EH (cell line): ENCODE results near the gene MRPL11.
"Not testable (repeated sequence)": the region's sequence is repeated elsewhere in the genome, so short reads cannot be mapped to it uniquely, and the experiment has no call there.

ENCODE experiments used
- DNase-seq: peaks from one replicate; pipeline ENCODE4 v3.0.0-alpha.2; 2015; ENCODE audit warnings: low read depth

MRPL11 gene

DNA sequence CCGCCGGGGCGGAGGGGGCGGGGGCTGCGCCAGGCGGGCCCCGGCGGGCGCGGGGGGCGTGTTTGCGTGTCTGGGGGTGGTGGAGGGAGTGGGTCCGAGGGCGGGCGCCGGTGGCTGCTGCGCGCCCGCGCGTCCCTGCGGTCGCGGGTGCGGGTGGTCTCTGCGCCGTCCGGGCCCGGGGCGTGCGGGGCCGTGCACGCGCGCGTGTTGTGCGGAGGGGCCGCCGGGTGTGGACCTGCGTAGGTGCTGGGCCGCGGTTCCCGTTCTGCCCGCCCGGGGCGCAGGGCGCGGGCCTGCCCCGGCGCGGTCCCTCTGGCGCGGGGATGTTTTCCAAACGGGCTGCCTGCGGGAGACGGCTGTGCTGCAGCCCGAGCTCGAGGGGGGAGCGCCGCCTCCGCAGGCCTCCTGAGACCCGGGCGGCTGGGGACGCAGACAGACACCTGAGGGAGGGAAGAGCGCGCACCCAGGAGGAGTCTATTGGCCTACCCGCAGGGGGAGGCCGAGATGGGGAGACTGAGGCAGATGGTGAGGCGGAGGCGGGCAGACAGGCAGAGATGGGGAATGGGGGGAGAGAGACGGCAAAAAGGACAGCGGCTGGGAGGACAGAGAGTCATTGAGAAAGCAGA, 28.5 kb upstream of the MRPL11 start:
- DNase-seq, result peak; percentile 53

DNA sequence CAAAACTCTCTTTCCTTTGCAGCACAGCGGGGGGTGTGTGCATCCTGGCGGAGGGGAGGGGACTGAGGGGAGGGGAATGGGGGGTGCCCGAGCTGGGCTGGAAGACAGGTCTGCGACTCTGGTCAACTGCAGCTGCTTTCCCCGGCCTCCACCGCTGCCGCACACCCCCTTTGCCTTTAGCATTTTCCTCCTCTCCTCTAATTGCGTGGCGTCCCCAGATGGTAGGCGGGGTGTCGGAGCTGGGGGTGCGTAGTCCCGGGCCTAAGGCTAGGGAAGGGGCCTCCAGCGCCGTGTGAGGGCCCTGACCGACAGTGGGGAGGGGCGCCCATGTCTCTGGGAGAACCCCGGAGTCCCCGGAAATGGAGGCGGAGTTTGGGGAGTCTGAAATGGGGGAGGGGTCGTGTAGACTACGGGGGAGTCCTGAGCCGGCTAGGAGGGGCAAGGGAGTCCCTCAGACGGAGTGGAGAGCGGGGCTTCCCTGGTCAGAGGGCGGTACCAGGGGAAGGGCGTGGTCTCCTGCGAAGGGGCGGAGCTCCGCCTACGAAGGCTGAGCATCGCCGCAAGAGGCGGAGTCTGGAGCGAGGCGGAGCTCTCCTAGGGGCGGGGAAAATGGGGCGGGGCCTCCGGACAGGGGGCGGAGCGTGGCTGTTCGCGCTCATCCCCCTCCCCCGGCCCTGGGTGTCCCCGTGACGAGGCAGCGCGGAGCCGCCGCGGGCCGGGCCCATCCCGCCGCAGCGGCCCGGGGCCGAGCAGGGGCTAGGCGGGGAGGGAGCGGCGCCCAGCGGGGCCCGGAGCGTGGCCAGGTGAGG, 27.8 kb upstream of the MRPL11 start, which contains the start of gene PELI3:
Gene PELI3, plus strand, starts transcription at position 681 of the 809 bp plus-strand sequence. CDS start 1,224 bp downstream, outside the sequence.
- DNase-seq, result peak; percentile 92

DNA sequence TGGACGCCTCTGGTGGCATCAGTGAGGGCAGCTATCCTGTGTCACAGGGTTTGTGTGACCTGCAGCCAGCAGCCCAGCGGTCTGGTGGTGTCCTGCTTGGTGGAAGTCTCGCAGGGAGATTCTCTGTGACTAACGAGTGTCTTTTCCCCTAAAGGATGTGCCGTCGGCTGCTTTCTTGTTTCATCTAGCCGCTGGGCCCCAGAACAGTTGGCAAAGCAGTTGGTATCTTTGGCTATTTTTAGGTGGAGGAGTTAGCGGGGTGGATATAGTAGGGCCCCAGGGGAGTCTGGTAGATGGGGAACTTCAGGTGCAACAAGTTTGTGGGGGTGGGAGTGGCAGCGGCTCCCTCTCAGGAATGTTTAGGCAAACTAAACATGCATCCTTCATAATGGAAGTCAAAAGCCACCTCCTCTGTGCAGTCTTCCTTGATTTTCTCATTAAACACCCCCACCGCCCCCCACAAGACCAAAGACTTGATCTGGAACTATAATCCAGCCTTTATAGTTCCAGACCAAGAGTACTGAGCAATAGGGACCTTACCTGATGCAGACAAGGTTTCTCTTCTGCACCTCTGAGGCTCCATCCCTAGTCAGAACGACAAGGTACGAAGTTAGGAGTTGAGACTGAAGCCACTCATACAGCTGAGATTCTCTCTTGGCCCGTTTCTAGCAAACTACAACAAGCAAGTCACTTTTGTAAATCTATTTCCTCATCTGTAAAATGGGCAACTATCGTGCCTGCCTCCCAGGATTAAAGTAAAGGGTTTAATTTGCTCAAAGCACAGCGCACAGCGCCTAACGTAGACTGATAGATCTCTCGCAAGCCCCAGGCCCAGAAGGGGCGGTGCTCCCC, 27.0 kb upstream of the MRPL11 start:
- DNase-seq, result no peak

DNA sequence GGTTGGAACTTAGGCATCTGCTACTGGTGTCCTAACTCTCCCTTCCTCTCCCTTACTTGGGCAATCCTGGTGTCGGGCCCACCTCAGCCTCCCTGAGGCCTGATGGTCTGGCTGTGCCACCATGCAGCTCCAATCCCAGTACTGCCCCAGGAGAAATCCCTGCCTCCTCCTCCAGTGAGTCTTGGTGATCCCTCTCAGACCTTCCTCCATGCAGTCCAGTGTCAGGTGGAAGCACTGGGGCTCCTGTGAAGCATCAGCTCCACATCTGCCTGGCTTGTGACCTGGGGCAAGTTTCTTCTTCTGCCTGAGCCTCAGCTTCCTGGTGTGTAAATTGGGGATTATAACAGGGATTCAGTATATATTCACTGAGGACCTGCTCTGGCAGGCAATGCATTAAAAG, 26.3 kb upstream of the MRPL11 start:
- no peak for DNase-seq

DNA sequence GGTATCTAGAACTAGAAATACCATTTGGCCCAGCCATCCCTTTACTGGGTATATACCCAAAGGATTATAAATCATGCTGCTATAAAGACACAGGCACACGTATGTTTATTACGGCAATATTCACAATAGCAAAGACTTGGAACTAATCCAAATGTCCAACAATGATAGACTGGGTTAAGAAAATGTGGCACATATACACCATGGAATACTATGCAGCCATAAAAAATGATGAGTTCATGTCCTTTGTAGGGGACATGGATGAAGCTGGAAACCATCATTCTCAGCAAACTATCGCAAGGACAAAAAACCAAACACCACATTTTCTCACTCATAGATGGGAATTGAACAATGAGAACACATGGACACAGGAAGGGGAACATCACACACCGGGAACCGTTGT, 25.5 kb upstream of the MRPL11 start:
- not testable (repeated sequence) for DNase-seq

DNA sequence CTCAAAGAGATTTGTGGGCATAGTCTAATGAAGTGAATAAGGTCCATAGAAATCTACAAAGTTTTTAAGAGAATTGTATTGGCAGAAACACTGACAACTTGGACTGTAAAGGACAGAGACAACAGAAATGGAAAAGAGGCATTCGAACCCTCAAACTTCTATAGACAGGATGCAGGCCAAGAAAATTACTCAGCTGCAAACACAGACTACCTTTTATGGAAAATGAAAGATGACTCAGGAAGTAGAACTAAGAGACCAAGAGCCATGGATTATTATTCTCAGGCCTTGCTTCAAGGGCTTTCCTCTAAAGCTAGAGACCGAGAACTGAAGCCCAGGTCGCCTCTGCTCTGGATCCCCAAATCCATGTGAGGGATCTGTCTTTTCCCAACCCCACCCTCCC, 24.3 kb upstream of the MRPL11 start:
- DNase-seq, result no peak

DNA sequence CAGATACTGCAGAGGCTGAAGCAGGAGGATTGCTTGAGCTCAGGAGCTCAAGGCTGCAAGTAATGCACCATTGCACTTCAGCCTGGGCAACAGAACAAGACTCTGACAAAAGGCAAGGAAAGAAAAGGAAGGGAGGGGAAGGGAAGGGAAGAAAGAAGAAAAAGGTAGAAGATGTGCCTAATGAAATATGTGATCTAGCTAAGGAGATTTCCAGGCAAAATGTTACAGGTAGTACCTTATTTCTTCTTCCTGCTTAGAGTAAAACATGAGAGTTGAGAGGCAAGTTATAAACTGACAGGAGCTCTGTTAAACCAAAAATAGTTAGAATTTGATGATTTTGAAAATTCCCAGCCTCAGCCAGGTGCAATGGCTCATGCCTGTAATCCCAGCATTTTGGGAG, 23.4 kb upstream of the MRPL11 start:
- no peak for DNase-seq

DNA sequence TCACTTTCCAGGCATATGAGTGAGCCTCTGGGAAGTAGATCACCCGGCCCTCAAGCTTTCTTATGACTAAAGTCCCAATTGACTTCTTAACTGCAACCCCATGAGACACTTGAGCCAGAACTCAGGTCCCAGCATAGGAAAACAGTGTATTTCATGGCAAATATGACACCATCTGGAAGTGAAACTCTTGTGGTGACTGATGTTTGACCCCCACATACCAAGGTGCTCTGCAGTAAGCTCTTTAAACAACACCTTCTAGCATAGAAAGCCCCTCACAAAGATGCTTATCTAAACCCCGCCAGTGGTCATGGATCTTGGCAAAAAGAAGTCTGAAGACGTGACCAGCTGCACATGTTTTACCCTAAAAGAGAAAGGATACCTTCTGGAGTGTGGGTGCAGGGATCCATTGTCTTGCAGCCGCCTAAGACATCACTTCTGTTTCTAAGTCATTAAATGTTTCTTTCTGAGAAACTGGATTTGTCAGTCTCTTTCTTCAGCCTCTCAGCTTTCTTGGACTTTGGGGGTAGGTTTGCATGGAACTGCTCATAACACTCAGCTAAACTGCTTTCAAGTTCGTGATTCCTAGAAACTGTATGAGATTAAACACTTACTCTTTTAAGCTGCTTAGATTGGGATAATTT, 20.6 kb upstream of the MRPL11 start:
- DNase-seq, result peak; percentile 22

DNA sequence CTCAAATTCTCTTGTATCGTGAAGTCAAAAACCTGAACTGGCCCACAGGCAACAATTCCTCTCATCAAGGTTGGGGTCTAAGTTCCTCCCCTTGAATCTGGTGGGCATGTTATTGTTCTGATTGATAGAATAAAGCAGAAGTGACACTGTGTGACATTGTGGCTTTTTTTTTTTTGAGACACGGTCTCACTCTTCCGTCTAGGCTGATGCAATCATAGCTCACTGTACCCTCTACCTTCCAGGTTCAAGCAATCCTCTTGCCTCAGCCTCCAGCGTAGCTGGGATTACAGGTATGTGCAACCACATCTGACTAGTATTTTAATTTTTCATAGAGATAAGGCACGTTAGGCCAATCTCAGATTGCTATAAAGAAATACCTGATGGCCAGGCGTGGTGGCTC, 19.2 kb upstream of the MRPL11 start:
- DNase-seq, result no peak

DNA sequence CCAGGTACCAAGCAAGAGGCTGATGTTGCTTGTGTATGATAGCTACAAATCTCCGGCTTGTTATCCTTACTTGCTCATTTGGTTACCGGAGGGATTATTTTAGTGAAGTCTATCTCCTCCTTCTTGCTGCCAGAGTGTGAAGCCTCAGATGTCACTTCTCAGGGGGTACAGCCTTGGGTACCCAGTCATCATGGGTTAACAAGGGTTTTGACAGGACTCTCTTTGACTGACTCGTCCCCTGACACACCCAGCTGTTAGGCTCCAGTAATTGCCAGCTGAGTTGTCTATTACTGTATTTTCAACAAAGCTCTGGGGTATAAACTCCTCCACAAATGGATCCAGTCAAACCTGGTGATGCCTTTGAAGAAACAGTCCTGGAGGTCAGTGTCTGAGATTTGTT, 16.2 kb upstream of the MRPL11 start:
- no peak for DNase-seq

DNA sequence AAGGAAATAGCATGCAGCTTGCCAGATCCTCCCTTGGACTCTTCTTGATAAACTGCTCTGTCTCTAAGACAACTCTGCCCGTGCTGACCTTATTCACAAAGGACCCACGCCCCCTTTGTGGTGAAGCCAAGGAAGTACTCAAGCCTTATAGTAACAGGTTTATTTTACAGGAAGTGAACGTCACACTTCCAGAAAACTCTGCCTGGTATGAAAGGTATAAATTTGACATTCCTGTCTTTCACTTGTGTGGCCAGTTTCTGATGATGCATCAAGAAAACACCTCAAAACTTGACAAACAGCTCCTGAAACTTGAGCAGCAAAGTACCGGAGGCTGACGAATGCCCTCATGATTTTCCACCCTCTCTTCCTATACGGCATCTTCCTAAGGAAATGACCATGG, 15.6 kb upstream of the MRPL11 start:
- no peak for DNase-seq

DNA sequence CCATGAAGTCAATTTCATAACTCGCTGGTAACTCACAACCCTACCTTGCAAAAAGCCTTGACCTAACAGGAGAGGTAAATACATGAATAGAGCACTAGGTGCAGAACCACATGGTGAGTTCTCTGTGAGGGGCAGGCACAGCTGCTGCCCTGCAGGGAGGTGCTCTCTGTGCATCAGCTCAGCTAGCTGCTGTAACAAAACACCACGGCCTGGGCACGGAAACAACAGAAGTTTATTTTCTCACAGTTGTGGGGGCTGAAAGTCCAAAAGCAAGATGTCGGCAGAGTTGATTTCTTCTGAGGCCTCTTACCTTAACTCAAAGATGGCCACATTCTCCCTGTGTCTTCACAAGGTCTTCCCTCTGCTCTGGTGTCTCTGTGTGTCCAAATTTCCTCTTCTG, 13.0 kb upstream of the MRPL11 start:
- no peak for DNase-seq

DNA sequence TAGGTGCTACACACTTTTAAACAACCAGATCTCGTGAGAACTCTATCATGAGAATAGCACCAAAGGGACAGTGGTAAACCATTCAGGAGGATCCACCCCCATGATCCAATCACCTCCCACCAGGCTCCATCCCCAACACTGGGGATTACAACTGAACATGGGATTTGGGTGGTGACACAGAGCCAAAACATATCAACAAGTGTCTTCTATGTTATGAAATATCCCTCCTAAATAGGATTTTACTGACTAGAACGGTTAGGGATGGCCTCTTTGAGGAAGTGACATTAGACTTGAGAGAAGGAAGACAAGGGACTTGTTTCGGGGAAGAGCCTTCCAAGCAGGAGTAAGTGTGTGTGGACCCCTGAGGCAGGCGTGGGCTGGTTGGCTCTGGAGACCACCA, 11.9 kb upstream of the MRPL11 start:
- DNase-seq, result no peak

DNA sequence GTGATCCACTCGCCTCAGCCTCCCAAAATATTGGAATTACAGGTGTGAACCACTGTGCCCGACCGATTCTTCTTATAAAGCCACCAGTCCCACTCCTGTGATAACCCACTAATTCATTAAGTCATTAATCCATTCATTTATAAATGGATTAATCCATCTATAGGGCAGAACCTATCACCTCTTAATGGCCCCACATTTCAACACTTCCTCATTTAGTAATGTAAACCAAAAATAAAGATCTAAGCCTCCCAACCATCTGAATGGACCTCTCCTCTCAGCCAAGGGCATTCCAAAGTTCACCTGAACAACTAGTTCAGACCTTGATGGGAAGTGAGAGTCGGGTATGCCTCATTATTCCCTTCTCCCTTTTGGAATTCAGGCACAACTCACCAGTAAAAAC, 9.9 kb upstream of the MRPL11 start:
- no peak for DNase-seq

DNA sequence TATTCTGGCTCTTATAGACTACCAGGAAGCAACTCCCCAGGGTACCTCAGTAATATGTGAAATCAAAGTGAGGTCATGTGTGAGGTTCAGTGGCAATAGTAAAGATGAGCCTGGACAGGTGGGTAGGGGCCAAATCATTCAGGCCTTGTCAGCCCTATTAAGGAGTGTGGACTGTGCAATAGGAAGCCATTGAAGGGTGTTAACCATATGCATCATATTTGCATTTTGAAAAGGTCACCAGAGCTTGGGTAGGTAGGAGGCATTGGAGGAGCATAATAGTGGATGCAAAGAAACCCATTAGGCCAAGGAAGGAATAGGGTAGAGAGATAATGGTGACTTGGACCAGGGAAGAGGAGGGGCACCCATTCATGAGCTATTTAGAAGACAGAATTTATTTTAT, 8.4 kb upstream of the MRPL11 start:
- DNase-seq, result no peak

DNA sequence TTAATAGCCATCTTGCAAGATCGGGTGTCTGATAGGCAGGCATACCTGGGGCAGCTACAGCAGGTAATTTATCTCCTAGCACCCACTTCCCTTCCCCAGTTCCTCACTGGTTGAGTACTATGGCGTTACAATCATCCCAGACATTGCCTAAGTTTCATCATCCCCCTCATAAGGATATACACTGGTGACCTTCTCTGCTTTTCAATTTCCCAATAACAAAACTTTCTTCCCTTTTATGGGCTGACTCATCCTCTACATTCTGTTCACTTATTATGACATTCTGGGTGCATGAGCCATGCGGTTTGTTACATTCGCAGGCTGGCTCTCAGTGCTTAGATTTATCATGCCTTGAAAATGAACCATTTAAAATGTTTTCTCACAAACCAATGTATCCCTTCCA, 5.0 kb upstream of the MRPL11 start:
- peak; percentile 97 for DNase-seq

DNA sequence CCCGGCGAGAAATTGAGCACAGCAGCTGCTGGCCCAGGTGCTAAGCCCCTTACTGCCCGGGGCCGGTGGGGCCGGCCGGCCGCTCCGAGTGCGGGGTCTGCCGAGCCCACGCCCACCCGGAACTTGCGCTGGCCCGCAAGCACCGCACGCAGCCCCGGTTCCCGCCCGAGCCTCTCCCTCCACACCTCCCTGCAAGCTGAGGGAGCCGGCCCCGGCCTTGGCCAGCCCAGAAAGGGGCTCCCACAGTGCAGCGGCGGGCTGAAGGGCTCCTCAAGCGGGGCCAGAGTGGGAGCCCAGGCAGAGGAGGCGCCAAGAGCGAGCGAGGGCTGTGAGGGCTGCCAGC, 2.3 kb upstream of the MRPL11 start:
- DNase-seq, result not testable (repeated sequence)

DNA sequence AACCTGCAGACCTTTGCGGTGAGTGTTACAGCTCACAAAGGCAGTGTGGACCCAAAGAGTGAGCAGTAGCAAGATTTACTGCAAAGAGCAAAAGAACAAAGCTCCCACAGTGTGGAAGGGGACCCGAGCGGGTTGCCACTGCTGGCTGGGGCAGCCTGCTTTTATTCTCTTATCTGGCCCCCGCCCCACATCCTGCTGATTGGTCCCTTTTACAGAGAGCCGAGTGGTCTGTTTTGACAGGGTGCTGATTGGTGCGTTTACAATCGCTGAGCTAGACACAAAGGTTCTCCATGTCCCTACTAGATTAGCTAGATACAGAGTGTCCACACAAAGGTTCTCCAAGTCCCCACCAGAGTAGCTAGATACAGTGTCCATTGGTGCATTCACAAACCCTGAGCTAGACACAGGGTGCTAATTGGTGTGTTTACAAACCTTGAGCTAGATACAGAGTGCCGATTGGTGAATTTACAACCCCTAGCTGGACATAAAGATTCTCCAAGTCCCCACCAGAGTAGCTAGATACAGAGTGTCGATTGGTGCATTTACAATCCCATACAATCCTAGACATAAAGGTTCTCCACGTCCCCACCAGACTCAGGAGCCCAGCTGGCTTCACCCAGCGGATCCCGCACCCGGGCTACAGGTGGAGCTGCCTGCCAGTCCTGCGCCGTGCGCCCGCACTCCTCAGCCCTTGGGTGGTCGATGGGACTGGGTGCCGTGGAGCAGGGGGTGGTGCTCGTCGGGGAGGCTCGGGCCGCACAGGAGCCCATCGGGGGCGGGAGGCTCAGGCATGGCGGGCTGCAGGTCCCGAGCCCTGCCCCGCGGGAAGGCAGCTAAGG, 1.7 kb upstream of the MRPL11 start:
- not testable (repeated sequence) for DNase-seq

DNA sequence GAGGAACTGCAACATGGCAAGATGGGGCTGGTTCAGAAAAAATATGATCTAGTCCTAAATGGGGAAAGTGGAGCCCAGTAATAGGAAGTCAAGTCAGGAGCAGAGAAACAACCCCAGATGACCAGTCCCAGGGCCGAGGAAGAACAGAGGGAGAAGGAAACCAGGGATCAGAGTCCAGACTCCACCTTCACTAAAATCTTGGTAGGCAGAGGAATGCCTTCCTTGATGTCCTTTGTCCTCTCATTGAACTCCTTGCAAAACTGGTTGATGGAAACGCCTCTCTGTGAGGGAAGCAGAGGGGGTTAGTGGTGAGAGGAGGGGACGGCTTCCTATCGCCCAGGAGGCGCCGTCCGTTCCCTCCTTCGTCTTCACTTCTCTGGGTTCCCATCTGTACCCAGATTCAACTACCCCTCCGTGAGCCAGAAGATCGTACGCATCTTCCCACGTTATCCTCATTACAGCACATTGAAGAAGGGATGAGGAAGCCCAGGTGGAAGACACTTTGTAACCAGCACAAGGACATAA, 607 bp downstream of the MRPL11 start:
- peak; percentile 15 for DNase-seq

DNA sequence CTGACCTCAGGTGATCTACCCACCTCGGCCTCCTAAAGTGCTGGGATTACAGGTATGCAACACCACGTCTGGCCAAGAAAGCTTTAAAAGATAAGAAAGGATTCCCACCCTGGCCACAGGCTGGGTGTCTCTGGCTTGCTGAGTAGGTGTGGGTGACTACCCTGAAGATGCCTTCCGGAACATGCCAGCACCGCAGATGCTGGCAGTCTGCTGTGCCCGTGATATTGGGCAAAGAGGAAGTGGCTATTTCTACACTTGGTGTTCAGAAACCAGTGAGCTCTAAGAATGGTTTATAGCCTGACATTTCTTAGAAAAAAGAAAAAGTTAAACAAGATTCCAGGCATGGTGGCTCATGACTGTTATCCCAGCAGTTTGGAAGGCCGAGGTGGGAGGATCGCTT, 6.1 kb downstream of the MRPL11 start:
- DNase-seq, result no peak

DNA sequence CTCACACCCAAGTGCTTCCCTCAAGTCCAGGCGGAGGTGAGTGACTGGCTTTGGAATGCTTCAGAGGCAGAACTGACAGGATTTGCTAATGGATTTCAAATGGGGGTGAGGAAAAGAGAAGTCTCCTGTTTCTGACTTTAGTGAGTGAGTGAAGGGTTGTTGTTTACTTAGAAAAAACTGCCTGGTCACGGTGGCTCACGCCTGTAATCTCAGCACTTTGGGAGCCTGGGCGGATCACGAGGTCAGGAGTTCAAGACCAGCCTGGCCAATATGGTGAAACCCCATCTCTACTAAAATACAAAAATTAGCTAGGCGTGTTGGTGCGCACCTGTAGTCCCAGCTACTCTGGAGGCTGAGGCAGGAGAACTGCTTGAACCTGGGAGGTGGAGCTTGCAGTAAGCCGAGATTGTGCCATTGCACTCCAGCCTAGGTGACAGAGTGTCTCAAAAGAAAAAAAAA, 6.7 kb downstream of the MRPL11 start:
- not testable (repeated sequence) for DNase-seq
